Peyer's patch (tissue), 4 donors: ENCODE results near the gene NKAIN2. TPM values are rescaled to one million over a fixed set of nuclear protein-coding genes. Genes with fewer than 3 reads are reported as not detected.

Source experiments
- DNase-seq, 3 donors: peaks; one replicate each; pipeline ENCODE4 v3.0.0-alpha.2; 2017 to 2019
- H3K27ac ChIP-seq, 4 donors: fragments of 200-600 bp; sonication (generic); one replicate each; pipeline ENCODE4 v1.5.1; 2016 to 2019
- H3K27me3 ChIP-seq, 2 donors: fragments of 200-600 bp; sonication (generic); one replicate each; pipeline ENCODE4 v1.5.1; 2019
- H3K36me3 ChIP-seq, 3 donors: fragments of 200-600 bp; sonication (generic); one replicate each; pipeline ENCODE4 v1.5.1; 2016 to 2019
- H3K4me1 ChIP-seq, 4 donors: fragments of 200-600 bp; sonication (generic); one replicate each; pipeline ENCODE4 v1.5.1; 2016 to 2019
- H3K4me3 ChIP-seq, 4 donors: fragments of 200-600 bp; sonication (generic); 1 replicate in 3 of 4; 2 replicates in 1 of 4; pipeline ENCODE4 v1.5.1; 2016 to 2019; ENCODE audit warnings: mild to moderate bottlenecking in 1 of 4
- H3K9me3 ChIP-seq, 4 donors: fragments of 200-600 bp; sonication (generic); one replicate each; pipeline ENCODE4 v1.5.1; 2016 to 2019; ENCODE audit warnings: mild to moderate bottlenecking in 1 of 4
- POLR2A ChIP-seq, 2 donors: fragments of 450-650 bp; IDR thresholded peaks; one replicate each; pipeline ENCODE4 v1.5.1; 2017; ENCODE audit warnings: antibody characterized with exemption in 2 of 2, mild to moderate bottlenecking in 2 of 2, moderate library complexity in 2 of 2
- total RNA-seq, 4 donors: library from RNA; depleted of rRNA; stranded (reverse); fragments of >200 nt; gene quantifications; one replicate each; pipeline ENCODE4 v1.1.0, GENCODE V29; 2016
- TF ChIP-seq, protein P1 (sequence below), 6 experiments: fragments of 450-650 bp in 4 of 6; fragments of 200-600 bp in 2 of 6; sonication (generic) in 1 of 6; IDR thresholded peaks; one replicate each; pipeline ENCODE4 v1.5.1; 2017 to 2019; ENCODE audit warnings: antibody characterized with exemption in 6 of 6, mild to moderate bottlenecking in 3 of 6, moderate library complexity in 1 of 6

Gene NKAIN2
- total RNA-seq, 4 donors from 2014 or later, result not detected

DNA sequence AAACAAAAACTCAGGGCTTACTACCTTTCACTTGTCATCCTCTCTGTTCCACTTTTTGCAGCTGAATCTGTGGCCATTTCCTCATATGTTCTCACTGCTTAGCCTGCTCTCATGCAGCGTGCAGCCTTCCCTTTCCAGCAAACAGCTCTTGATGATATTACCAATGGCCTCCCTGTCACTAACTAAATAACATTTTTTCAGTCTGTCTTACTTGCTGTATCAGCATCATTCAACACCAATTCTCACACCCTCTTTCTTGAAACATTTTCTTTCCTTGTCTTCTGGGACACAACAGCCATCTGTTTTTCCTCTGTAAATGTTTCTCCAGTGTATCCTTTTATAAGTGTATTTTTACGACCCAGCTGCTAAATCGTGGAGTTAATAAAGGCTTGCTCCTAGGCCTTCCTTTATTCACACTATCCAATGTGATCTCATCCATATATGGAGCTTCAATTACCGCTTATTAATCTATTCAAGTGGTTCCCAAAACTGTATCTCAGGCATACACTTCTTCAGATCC, 634.9 kb downstream of the NKAIN2 start:
- no peak for DNase-seq
- Histone ChIP-seq H3K4me1 (no peaks in the 10 kb centered on the region), H3K27ac (no peak overlapping the region), H3K27me3 (no peaks in the 10 kb centered on the region), H3K9me3 (no peaks in the 10 kb centered on the region), H3K4me3 (no peak overlapping the region), H3K36me3 (no peaks in the 10 kb centered on the region)
- no peak for TF ChIP-seq POLR2A (IDR thresholded peaks at IDR 0.05)
- TF ChIP-seq, protein P1, sequence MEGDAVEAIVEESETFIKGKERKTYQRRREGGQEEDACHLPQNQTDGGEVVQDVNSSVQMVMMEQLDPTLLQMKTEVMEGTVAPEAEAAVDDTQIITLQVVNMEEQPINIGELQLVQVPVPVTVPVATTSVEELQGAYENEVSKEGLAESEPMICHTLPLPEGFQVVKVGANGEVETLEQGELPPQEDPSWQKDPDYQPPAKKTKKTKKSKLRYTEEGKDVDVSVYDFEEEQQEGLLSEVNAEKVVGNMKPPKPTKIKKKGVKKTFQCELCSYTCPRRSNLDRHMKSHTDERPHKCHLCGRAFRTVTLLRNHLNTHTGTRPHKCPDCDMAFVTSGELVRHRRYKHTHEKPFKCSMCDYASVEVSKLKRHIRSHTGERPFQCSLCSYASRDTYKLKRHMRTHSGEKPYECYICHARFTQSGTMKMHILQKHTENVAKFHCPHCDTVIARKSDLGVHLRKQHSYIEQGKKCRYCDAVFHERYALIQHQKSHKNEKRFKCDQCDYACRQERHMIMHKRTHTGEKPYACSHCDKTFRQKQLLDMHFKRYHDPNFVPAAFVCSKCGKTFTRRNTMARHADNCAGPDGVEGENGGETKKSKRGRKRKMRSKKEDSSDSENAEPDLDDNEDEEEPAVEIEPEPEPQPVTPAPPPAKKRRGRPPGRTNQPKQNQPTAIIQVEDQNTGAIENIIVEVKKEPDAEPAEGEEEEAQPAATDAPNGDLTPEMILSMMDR (IDR thresholded peaks at IDR 0.05), result no peak

DNA sequence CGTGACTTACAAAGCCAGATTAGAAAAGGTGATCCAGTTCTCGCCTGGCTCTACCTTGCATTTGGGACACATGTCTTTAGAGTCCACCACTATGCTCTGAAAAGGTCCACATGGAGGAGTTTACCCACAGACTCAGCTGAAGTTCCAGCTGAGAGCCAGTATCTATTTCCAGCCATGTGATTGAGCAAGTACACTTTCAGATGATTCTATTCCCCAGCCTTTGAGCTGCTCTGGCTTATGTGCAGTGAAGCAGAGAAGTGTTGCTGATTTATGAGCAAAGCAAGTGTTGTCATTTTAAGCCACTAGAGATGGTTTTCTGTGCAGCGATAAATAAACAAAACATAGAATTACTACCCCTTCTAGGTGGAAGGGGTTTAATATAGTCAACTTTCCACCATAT, 637.8 kb downstream of the NKAIN2 start:
- DNase-seq, result no peak
- TF ChIP-seq, protein P1 (IDR thresholded peaks at IDR 0.05), result no peak
- no peak for TF ChIP-seq POLR2A (IDR thresholded peaks at IDR 0.05)

GRCh38 chr6:124443541-124443940, 639.9 kb downstream of the NKAIN2 start:
- Histone ChIP-seq H3K9me3 (no peaks in the 10 kb centered on the region), H3K4me1 (no peaks in the 10 kb centered on the region), H3K4me3 (no peak overlapping the region), H3K27ac (no peak overlapping the region), H3K27me3 (no peaks in the 10 kb centered on the region), H3K36me3 (no peaks in the 10 kb centered on the region)
- TF ChIP-seq, protein P1 (IDR thresholded peaks at IDR 0.05), result no peak
- no peak for TF ChIP-seq POLR2A (IDR thresholded peaks at IDR 0.05)
- DNase-seq, result no peak

More for the DNA sequence above, 637.8 kb downstream of the NKAIN2 start:
- Histone ChIP-seq H3K27ac (no peak overlapping the region), H3K36me3 (no peaks in the 10 kb centered on the region), H3K27me3 (no peaks in the 10 kb centered on the region), H3K4me3 (no peak overlapping the region), H3K9me3 (no peaks in the 10 kb centered on the region), H3K4me1 (no peaks in the 10 kb centered on the region)

GRCh38 chr6:124445581-124445980, 641.9 kb downstream of the NKAIN2 start:
- no peaks in the 10 kb centered on the region for H3K9me3 ChIP-seq
- H3K27ac ChIP-seq, result no peak overlapping the region
- no peak overlapping the region for H3K4me3 ChIP-seq
- no peaks in the 10 kb centered on the region for H3K4me1 ChIP-seq
- TF ChIP-seq, protein P1 (IDR thresholded peaks at IDR 0.05), result no peak
- no peak for TF ChIP-seq POLR2A (IDR thresholded peaks at IDR 0.05)
- DNase-seq, result no peak
- no peaks in the 10 kb centered on the region for H3K36me3 ChIP-seq
- H3K27me3 ChIP-seq, result no peaks in the 10 kb centered on the region

DNA sequence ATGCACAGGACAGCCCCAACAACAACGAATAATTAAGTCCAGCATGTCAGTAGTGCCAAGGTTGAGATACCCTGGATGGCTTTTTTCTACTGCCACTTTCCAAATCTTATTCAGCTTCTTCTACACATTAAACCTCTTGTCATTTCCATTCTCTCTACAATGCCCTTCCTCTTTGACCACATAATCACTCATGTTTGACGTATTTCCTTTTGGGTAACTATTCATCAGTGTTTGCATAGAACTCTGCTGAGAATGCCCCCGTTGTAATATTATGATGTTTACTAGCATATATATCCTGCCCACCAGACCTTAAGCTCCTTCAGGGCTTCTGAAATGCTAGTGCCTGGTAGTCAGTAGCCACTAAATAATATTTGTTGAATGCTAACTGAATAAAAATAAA, 643.3 kb downstream of the NKAIN2 start:
- no peaks in the 10 kb centered on the region for H3K36me3 ChIP-seq
- no peaks in the 10 kb centered on the region for H3K27me3 ChIP-seq
- H3K4me1 ChIP-seq, result no peaks in the 10 kb centered on the region
- no peak overlapping the region for H3K4me3 ChIP-seq
- no peak for DNase-seq
- TF ChIP-seq POLR2A (IDR thresholded peaks at IDR 0.05), result no peak
- TF ChIP-seq, protein P1 (IDR thresholded peaks at IDR 0.05), result no peak
- H3K27ac ChIP-seq, result no peak overlapping the region
- H3K9me3 ChIP-seq, result no peaks in the 10 kb centered on the region

DNA sequence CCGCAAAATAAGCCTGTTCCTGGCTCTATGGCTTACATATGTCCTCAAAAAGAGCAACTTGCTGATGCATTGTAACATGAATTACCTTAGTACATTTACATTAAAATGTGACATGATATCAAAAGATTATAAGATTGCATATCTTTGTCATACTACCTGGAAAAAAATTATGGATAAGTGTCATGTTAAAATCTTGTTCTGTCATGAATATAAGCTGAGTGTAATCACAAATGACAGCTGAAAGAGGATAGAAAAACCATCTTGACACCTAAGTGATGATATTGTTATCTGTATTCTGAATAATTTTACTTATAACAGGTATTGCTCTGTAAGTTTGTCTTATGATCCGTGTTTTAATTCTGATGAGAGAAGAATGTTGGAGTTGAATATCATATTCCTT, 655.6 kb downstream of the NKAIN2 start:
- no peak for DNase-seq
- Histone ChIP-seq H3K9me3 (no peaks in the 10 kb centered on the region), H3K27me3 (no peaks in the 10 kb centered on the region), H3K36me3 (no peaks in the 10 kb centered on the region), H3K4me1 (no peaks in the 10 kb centered on the region), H3K4me3 (no peak overlapping the region), H3K27ac (no peak overlapping the region)
- TF ChIP-seq, protein P1 (IDR thresholded peaks at IDR 0.05), result no peak
- TF ChIP-seq POLR2A (IDR thresholded peaks at IDR 0.05), result no peak
